SK-N-SH treated with all-trans-retinoic acid at 6 μM for 48 hours (cell line): ENCODE measurements around the gene SLC29A3.

Source experiments
- ISL1 ChIP-seq: fragments of 250-450 bp; sonication (Bioruptor Pico); IDR thresholded peaks from 2 replicates; pipeline ENCODE4 v2.1.2; 2022; ENCODE audit warnings: mild to moderate bottlenecking, moderate library complexity
- PATZ1 ChIP-seq: fragments of 250-450 bp; sonication (Bioruptor Pico); IDR thresholded peaks from 2 replicates; pipeline ENCODE4 v1.8.0; 2020; ENCODE audit warnings: mild to moderate bottlenecking, moderate library complexity, borderline replicate concordance
- POU6F1 ChIP-seq: fragments of 250-450 bp; sonication (Bioruptor Pico); IDR thresholded peaks from 2 replicates; pipeline ENCODE4 v1.8.0; 2021; ENCODE audit warnings: low read depth, mild to moderate bottlenecking, moderate library complexity, borderline replicate concordance
- ZFP30 ChIP-seq: fragments of 450-650 bp; formaldehyde crosslinking; IDR thresholded peaks from 2 replicates; pipeline ENCODE4 v1.5.0; 2022; ENCODE audit warnings: mild to moderate bottlenecking, moderate library complexity
- TF ChIP-seq, protein P1 (sequence below): fragments of 250-450 bp; sonication (Bioruptor Pico); IDR thresholded peaks from 2 replicates; pipeline ENCODE4 v1.5.0; 2020; ENCODE audit warnings: mild to moderate bottlenecking, moderate library complexity

DNA sequence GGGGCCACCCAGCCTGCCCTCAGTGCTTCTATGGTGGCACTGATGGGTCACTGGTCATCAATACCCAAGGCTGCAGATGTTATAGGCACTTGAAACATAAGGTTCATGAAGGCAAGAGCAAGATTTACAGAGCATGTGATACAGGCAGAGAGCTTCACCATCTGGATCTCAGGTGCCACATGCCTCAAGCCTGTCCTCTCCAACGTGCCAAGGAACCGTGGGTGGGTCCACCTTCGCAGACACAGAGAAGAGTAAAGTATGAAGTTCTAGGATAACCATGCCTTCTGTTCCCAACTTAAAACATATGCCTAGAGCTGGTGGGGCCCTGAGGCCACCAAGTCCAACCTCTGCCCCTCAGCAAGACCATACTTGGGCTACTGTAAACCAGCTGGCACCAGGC is 51.0 kb downstream of the SLC29A3 start:
- TF ChIP-seq, protein P1, sequence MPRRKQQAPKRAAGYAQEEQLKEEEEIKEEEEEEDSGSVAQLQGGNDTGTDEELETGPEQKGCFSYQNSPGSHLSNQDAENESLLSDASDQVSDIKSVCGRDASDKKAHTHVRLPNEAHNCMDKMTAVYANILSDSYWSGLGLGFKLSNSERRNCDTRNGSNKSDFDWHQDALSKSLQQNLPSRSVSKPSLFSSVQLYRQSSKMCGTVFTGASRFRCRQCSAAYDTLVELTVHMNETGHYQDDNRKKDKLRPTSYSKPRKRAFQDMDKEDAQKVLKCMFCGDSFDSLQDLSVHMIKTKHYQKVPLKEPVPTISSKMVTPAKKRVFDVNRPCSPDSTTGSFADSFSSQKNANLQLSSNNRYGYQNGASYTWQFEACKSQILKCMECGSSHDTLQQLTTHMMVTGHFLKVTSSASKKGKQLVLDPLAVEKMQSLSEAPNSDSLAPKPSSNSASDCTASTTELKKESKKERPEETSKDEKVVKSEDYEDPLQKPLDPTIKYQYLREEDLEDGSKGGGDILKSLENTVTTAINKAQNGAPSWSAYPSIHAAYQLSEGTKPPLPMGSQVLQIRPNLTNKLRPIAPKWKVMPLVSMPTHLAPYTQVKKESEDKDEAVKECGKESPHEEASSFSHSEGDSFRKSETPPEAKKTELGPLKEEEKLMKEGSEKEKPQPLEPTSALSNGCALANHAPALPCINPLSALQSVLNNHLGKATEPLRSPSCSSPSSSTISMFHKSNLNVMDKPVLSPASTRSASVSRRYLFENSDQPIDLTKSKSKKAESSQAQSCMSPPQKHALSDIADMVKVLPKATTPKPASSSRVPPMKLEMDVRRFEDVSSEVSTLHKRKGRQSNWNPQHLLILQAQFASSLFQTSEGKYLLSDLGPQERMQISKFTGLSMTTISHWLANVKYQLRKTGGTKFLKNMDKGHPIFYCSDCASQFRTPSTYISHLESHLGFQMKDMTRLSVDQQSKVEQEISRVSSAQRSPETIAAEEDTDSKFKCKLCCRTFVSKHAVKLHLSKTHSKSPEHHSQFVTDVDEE (CRISPR knock-in tag): no peak
- TF ChIP-seq PATZ1 (no peak), ISL1 (no peak), POU6F1 (no peak), ZFP30 (no peak)
